T follicular helper cell (primary cell): ENCODE data around the gene CFAP46.

Experiments used
- DNase-seq: peaks from one replicate; pipeline ENCODE4 v3.0.0-alpha.2; 2020; ENCODE audit warnings: low read depth
- total RNA-seq, 2 experiments: gene quantifications; one replicate each; lab custom pipeline; 2026; lab: John Stamatoyannopoulos, UW

CFAP46 gene
- total RNA-seq: 0 to 0.39 reads per million in 2 experiments

DNA sequence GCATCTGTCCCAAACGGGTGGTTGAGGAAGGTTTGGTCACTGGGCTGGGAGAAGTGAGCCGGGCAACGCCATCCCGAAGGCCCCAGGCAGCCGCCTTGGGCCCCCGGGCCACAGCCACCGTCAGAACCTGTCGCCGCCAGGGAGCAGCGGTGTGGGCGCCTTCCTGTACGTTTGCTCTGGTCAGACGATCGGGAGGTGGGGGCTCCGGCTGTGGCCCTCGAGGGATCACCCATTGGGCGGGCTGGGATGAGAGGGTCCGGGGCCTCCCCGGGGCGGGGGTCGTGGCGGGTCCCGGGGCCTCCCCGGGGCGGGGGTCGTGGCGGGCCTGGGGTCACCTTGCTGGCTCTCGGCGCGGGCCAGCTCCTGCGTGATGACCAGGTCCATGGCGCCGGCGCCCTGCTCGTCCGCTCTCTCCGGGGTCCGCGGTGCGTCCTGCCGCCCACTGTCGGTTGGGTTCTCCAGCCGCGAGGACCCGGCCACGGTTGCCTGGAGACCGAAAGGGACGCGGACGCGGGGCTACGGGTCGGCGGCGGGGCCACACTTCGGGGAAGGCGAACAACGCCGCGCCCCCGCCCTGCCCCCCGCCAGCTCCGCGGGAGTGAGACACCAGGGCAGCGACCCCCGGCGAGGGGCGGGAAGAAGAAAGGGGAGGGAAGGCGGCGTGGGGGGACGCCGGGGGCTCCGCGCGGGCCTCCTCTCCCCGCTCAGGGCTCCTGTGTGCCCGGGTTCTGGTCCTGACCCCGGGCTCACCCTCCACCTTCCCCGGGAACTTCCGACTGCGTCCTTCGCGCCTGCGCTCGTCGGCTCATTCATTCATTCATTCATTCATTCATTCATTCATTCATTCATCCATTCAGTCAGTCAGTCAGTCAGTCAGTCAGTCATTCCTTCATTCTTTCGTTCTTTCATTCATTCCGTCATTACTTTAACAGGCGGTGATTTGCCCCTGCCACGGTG, at the start of gene CFAP46:
CFAP46 (minus strand) TSS at position 470 of the 957 bp plus-strand sequence; CDS start at position 384, 86 bp downstream.
- DNase-seq: no peak

DNA sequence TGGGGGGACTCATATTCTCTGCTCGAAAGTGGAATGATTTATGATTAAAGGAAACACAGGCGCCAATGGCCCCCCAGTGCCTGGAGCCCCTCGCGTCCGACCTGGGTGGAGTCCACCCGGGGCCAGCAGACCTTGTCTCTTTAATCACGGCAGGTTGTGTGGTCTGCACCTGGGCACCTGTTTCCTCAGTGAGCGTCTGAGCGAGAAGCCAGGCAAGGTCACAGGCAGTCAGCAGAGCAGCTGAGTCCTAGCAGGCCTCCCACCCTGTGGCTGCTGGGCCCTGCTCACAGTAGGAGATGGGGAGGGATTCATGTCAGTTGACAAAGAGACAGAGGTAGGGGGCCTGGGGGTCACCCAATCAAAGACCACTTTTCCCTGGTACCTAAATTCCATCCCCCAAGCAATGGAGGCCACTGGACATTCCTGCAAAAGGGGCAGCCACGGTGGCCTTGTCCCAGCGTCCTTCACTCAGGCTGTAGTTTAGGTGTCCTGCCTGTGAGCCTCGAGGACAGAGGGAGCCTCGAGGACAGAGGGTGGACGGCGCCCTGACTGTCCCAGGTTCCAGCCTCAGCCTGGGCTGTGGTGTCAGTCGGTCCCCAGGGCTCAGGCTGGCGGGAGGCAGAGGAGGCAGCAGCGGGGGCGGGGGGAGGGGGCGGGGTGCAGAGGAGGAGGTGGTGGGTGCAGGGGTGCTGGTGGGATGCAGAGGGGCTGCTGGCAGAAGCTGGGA, 49.5 kb upstream of the CFAP46 start:
- DNase-seq: no peak

- no peak for DNase-seq
Observed at GRCh38 chr10:132990684-132991545, 48.5 kb upstream of the CFAP46 start.

DNA sequence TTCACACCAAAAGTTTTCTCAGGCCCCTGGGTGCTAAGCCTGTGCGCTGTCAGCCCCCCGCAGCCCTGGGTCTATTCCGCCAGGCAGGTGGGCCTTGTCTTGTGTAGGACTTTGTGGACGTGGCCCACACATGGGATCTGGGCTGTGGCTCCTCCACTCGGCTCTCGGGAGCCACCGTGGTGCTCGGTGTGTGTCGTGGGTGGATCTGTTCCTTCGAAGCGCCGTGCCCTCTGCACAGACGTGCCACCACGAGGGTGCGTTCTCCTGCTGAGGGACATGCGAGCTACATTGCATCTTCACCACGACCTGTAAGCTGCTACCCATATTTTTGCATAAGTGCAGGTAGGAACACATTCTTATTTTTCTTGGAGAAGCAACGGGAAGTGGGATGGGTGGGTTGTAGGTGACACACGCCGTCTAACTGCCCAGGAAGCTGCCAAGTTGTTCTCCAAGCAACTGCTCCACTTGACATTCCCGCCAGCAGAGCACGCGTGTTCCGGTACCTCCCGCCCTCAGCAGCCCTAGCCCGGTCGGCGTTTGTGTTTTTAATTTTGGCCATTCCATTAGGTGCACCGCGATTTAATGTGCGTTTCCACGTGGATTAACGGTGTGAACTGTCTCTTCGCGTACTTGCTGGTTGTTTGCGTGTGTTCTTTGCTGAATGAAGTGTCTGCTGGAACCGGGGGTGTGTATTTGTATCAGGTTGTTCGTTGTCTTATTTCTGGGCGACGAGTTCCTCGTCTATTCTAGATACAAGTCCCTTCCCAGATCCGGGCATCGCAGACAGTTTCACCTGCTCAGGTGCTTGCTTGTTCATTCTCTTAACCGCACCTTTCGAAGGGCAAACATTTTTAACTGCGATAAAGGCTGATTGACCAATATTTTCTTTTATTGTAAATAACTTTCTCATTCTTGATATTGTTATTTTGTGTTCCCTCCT, 47.4 kb upstream of the CFAP46 start:
- no peak for DNase-seq

DNA sequence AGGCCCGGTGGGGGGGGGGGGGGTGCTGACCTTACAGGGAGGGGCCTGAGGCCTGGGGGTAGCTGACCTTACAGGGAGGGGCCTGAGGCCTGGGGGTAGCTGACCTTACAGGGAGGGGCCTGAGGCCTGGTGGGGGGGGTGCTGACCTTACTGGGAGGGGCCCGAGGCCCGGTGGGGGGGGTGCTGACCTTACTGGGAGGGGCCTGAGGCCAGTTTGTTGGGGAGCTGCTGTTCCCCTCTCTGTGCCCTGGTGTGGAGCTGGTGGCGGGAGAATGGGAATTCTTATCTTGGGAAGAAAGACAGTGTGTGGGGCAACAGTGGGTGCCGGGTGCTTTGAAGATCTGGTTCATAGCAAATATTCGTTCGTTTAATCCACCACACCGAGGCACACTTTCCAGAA, 46.6 kb upstream of the CFAP46 start:
- DNase-seq: no peak

DNA sequence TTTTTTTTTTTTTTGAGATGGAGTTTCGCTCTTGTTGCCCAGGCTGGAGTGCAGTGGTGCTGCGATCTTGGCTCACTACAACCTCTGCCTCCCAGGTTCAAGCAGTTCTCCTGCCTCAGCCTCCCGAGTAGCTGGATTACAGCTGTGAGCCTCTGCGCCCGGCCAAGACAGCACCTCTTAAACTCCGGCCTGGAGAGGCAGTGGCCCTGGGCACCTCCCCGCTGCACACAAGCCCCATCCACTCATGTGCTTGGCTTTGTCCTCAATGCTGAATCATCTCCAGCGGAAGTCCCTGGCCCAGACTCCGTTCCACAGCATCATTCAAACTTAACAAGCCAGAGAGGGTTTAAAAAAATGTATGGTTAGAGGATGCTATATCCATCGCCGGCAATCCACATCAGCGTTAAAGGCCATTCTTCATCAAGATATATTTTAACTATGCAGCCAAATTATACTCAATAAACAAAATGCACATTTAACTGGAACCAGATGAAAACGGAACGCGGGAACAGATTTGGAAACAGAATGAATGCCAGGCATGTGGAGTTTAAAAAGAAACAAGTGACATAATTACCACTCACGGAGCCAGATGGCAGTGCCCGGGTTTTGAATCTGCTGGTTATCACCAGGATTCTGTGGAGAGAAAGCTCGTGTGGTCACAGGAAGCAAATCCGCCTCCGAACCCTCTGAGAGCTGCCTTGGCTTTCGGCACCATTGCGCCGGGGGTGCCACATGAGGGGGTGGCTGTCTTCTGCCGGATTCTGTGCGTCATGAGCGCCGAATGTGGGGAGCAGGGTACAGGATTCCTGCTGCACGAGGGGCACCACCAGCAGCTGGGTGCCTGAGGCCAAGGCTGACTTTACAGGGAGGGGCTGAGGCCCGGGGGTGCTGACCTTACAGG, 45.6 kb upstream of the CFAP46 start:
- DNase-seq: no peak

DNA sequence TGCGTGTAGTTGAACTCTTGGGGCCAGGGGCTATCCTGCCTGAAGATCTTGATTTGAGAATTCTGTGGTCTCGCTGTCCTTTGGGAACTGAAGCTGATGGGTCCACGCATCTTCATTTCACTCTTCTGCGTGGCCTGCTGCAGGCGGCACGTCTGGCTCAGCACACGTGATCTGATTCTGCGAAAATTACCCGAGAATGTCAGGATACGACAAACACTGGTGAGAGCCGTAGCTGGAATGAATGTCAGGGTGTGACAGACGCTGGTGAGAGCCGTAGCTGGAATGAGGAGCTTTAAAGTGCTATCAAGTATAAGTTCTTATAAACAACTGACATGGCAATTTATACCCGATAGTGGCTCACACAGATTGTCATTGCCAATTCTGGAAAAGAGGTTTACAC, 44.6 kb upstream of the CFAP46 start:
- no peak for DNase-seq

- DNase-seq: no peak
Observed at GRCh38 chr10:132986576-132986975, 44.2 kb upstream of the CFAP46 start.

- DNase-seq: no peak
Observed at GRCh38 chr10:132986076-132986475, 43.7 kb upstream of the CFAP46 start.

DNA sequence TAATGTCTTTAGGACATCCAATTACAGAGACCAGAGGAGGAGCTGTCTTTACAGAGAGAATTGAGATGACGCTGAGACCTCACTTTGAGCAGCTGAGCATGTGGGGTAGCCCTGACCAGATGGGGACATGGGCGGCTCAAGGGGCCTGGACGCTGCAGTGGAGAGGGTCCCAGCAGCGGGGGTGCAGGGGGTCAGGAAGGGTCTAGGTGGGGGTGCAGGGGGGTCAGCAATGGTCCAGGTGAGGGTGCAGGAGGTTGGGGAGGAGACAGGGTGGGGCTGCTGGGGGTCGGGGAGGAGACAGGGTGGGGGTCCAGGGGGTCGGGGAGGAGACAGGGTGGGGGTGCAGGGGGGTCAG, 43.2 kb upstream of the CFAP46 start:
- DNase-seq: no peak

- DNase-seq: no peak
Observed at GRCh38 chr10:132984801-132985545, 42.6 kb upstream of the CFAP46 start.

GRCh38 chr10:132984008-132984295, 41.6 kb upstream of the CFAP46 start:
- no peak for DNase-seq

GRCh38 chr10:132983252-132984007, 41.1 kb upstream of the CFAP46 start:
- DNase-seq: no peak

DNA sequence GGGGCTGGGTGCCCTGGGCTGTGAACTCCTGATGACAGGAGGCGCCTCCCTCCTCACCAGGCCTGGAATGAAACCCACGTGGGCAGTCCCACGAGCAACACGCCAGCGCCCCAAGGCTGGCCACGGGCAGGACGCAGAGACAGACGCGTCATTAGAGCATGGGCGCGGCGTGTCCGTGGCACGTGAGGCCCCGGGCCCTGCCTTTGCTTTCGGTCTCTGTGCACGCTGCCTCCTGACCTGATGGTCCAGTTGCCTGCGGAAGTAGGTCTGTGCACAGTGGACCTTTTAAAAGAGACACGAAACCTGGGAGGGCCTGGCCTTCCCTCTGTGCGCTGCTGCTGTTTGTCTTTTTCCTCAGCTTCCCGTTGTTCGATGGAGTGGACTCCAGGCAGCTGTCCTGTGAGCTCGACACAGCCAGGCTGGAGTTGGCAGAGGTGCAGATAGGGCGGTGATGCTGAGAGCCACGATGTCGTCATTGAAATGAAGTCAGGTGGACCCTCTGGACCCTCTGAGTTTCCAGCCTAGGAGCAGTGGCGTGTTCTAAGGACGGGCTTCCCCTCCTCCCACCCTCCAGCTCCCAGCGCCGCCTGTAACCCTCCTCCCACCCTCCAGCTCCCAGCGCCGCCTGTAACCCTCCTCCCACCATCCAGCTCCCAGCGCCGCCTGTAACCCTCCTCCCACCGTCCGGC, 40.1 kb upstream of the CFAP46 start:
- no peak for DNase-seq

DNA sequence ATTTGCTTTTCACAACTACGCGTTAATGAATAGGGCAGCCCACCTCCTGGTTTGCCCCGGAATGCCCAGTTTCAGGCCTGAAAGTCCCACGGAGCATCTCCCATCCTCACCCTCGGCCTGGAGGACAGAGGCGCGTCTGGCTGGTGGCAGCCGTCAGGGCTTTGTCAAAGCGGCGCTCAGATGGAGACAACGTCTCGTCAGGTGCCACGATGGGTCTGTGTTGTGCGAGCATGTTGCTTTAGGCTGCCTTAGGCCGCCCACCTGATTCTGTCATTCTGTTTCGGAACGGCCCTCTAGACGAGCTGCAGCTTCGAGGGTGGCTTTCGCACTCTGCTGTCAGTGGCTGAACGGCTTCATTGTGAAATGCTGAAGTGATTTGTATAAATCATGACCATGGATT, 39.4 kb upstream of the CFAP46 start:
- DNase-seq: no peak

DNA sequence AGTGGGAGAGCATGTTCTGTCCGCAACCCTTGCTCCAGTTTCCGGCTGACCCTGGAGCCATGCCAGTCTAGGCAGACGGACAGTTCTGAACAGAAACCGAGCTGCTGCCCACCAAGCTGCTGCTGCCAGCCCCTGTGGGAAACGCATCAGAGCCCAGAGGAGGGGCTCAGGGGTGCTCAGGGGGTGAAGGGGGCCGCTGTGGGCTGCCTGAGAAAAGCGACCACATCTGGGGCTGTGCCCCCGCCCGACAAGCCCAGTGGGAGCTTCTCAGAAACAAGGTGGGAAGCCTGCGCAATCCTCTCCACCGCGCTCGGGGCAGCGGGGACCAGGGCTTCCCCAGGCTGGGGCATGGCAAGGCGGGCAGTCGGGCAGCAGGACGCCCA, 38.8 kb upstream of the CFAP46 start:
- no peak for DNase-seq

DNA sequence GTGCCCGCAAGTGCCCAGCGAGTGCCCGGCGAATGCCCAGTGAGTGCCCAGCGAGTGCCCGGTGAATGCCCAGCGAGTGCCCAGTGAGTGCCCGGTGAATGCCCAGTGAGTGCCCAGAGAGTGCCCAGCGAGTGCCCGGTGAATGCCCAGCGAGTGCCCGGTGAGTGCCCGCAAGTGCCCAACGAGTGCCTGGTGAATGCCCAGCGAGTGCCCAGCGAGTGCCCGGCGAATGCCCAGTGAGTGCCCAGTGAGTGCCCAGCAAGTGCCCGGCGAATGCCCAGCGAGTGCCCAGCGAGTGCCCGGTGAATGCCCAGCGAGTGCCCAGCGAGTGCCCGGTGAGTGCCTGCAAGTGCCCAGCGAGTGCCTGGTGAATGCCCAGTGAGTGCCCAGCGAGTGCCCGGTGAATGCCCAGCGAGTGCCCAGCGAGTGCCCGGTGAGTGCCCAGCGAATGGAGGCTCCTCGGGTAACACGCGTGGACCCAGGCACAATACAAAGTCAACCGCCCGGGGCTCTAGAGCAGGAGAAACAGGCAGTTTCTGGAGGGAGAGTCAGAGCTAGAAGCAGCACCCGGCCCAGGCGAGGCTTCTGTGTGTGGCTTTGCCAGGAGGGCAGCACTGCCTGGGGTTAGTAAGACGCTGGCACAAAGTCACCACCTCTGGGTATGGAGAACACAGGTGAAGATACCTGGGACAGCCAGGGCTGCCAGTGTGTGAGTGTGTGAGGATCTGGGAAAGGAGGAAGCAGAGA, 38.2 kb upstream of the CFAP46 start:
- no peak for DNase-seq
